ENCODE data around the gene SIM2.

SIM2 gene

GRCh38 chr21:36686955-36687354, 12.0 kb upstream of the SIM2 start:
- no peak for DNase-seq

GRCh38 chr21:36688324-36688723, 10.6 kb upstream of the SIM2 start:
- no peak for DNase-seq

GRCh38 chr21:36689324-36689723, 9.6 kb upstream of the SIM2 start:
- no peak for DNase-seq

- no peak for DNase-seq
Measured at GRCh38 chr21:36690628-36691554, 8.0 kb upstream of the SIM2 start.

- no peak for DNase-seq
Measured at GRCh38 chr21:36691555-36692041, 7.3 kb upstream of the SIM2 start.

- no peak for DNase-seq
Measured at GRCh38 chr21:36692114-36692834, 6.6 kb upstream of the SIM2 start.

GRCh38 chr21:36692835-36693488, 6.0 kb upstream of the SIM2 start:
- DNase-seq = no peak

GRCh38 chr21:36693489-36694030, 5.4 kb upstream of the SIM2 start:
- DNase-seq = no peak

GRCh38 chr21:36694031-36694515, 4.8 kb upstream of the SIM2 start:
- no peak for DNase-seq

- DNase-seq = no peak
Measured at GRCh38 chr21:36694593-36695282, 4.2 kb upstream of the SIM2 start.

- no peak for DNase-seq
Measured at GRCh38 chr21:36695283-36695634, 3.7 kb upstream of the SIM2 start.

GRCh38 chr21:36695671-36696389, 3.1 kb upstream of the SIM2 start:
- DNase-seq = no peak

- no peak for DNase-seq
Measured at GRCh38 chr21:36696390-36697059, 2.4 kb upstream of the SIM2 start.

- DNase-seq = no peak
Measured at GRCh38 chr21:36697060-36697850, 1.7 kb upstream of the SIM2 start.

GRCh38 chr21:36697851-36698384, 997 bp upstream of the SIM2 start:
- no peak for DNase-seq

GRCh38 chr21:36698385-36698980, 432 bp upstream of the SIM2 start:
- DNase-seq = no peak

GRCh38 chr21:36699546-36700294, 805 bp downstream of the SIM2 start:
- no peak for DNase-seq

- DNase-seq = no peak
Measured at GRCh38 chr21:36700295-36700970, 1.5 kb downstream of the SIM2 start.
